ENCODE measurements around the gene PABPC5. TPM values are rescaled to one million over a fixed set of nuclear protein-coding genes. Genes with fewer than 3 reads are reported as not detected.

The PABPC5 gene
- total RNA-seq, result not detected in 2 replicates

- no peaks in the 10 kb centered on the region for H3K27me3 ChIP-seq (ENCODE audit: control insufficient read depth, insufficient read depth, low read length)
- H3K36me3 ChIP-seq (ENCODE audit: control insufficient read depth, insufficient read depth, low read length), result no peaks in the 10 kb centered on the region
- TF ChIP-seq CTCF (IDR thresholded peaks at IDR 0.05; ENCODE audit: insufficient read depth, low read length, severe bottlenecking), result no peak
- DNase-seq (ENCODE audit: low read depth) (peak; percentile 0), FAIRE-seq (no peak)
- H3K4me3 ChIP-seq (ENCODE audit: low read depth, low read length), result peak within 1 kb of the TSS; percentile 9
These were observed at the start of gene PABPC5 for GRCh38 chrX:91434351-91435168. Gene PABPC5, plus strand, starts transcription at chrX:91434839. Its CDS starts 739 bp downstream, at chrX:91435578.

- no peak for FAIRE-seq
- TF ChIP-seq CTCF (IDR thresholded peaks at IDR 0.05; ENCODE audit: insufficient read depth, low read length, severe bottlenecking), result no peak
- Histone ChIP-seq H3K27me3 (ENCODE audit: control insufficient read depth, insufficient read depth, low read length) (no peaks in the 10 kb centered on the region), H3K36me3 (ENCODE audit: control insufficient read depth, insufficient read depth, low read length) (no peaks in the 10 kb centered on the region), H3K4me3 (ENCODE audit: low read depth, low read length) (no peak overlapping the region)
- DNase-seq (ENCODE audit: low read depth), result no peak
These were observed 45.6 kb upstream of the PABPC5 start for GRCh38 chrX:91389026-91389425.

GRCh38 chrX:91414713-91415112 is 19.9 kb upstream of the PABPC5 start:
- FAIRE-seq (no peak), DNase-seq (ENCODE audit: low read depth) (no peak)
- no peak for TF ChIP-seq CTCF (IDR thresholded peaks at IDR 0.05; ENCODE audit: insufficient read depth, low read length, severe bottlenecking)

GRCh38 chrX:91435395-91435794 is 756 bp downstream of the PABPC5 start:
- no peak for FAIRE-seq
- Histone ChIP-seq H3K4me3 (ENCODE audit: low read depth, low read length) (no peak overlapping the region), H3K27me3 (ENCODE audit: control insufficient read depth, insufficient read depth, low read length) (no peaks in the 10 kb centered on the region), H3K36me3 (ENCODE audit: control insufficient read depth, insufficient read depth, low read length) (no peaks in the 10 kb centered on the region)
- DNase-seq (ENCODE audit: low read depth), result no peak
- TF ChIP-seq CTCF (IDR thresholded peaks at IDR 0.05; ENCODE audit: insufficient read depth, low read length, severe bottlenecking), result no peak

More at GRCh38 chrX:91414713-91415112, 19.9 kb upstream of the PABPC5 start:
- Histone ChIP-seq H3K4me3 (ENCODE audit: low read depth, low read length) (no peak overlapping the region), H3K27me3 (ENCODE audit: control insufficient read depth, insufficient read depth, low read length) (no peaks in the 10 kb centered on the region), H3K36me3 (ENCODE audit: control insufficient read depth, insufficient read depth, low read length) (no peaks in the 10 kb centered on the region)

All from bronchial epithelial cell (primary cell).